ENCODE measurements around the gene ENAH. TPM values are rescaled to one million over a fixed set of nuclear protein-coding genes. Genes with fewer than 3 reads are reported as not detected.
"Not testable (repeated sequence)": the region's sequence is repeated elsewhere in the genome, so short reads cannot be mapped to it uniquely, and the experiment has no call there.

Gene ENAH
- total and polyA plus RNA-seq, 7 experiments from 2014 or later, result 0.08 to 0.42 (median 0.16) TPM; not detected in 4

- Mint-ChIP-seq H3K9me3 (peaks cover 0 to 10% (median 0%) of the 10 kb centered on the region in 11 donors), H3K36me3 (peaks cover 0 to 11% (median 0%) of the 10 kb centered on the region in 5 donors), H3K4me1 (no peaks in the 10 kb centered on the region), H3K27ac (no peak overlapping the region), H3K4me3 (no peak overlapping the region), H3K27me3 (peaks cover 0 to 15% (median 0%) of the 10 kb centered on the region in 5 donors)
- no peaks in the 10 kb centered on the region for H3K9me3 ChIP-seq (ENCODE audit: control insufficient read depth in 2 of 3, low read length in 3 of 3)
- no peaks in the 10 kb centered on the region for H3K27me3 ChIP-seq (ENCODE audit: control insufficient read depth in 2 of 2, insufficient read depth in 2 of 2, low read length in 2 of 2)
- no peak overlapping the region for H3K27ac ChIP-seq (ENCODE audit: low read depth, low read length)
- intact Hi-C loops (cut with micrococcal nuclease), result no loop called here
- no peaks in the 10 kb centered on the region for H3K36me3 ChIP-seq (ENCODE audit: control insufficient read depth in 2 of 3, insufficient read depth in 3 of 3, low read length in 3 of 3)
- no peaks in the 10 kb centered on the region for H3K4me1 ChIP-seq (ENCODE audit: control insufficient read depth in 2 of 2, insufficient read depth in 2 of 2, low read length in 2 of 2)
- DNase-seq (no peak), ATAC-seq (no peak)
- ChIA-PET CTCF (no interaction called here), POLR2A (interaction anchor here (0.5 kb wide), 1 partner anchor 367 kb away, joined by 3 read pairs; no protein-coding TSS in a partner anchor)
- H3K4me3 ChIP-seq (ENCODE audit: low read length), result no peak overlapping the region
Measured at GRCh38 chr1:225695578-225696337, 42.8 kb upstream of the ENAH start.

GRCh38 chr1:225694151-225694603, 41.3 kb upstream of the ENAH start:
- peaks cover 0 to 9% (median 4%) of the 10 kb centered on the region in 5 donors for H3K27me3 Mint-ChIP-seq
- H3K4me3 ChIP-seq (ENCODE audit: low read length), result no peak overlapping the region
- H3K36me3 Mint-ChIP-seq, result peaks cover 0 to 14% (median 0%) of the 10 kb centered on the region in 5 donors
- H3K36me3 ChIP-seq (ENCODE audit: control insufficient read depth in 2 of 3, insufficient read depth in 3 of 3, low read length in 3 of 3), result no peaks in the 10 kb centered on the region
- no peak overlapping the region for H3K27ac ChIP-seq (ENCODE audit: low read depth, low read length)
- intact Hi-C loops (cut with micrococcal nuclease), result no loop called here
- H3K9me3 Mint-ChIP-seq, result peaks cover 0 to 10% (median 0%) of the 10 kb centered on the region in 11 donors
- H3K27ac Mint-ChIP-seq, result no peak overlapping the region
- no peak for DNase-seq
- ChIA-PET CTCF (no interaction called here), POLR2A (no interaction called here)
- H3K4me1 Mint-ChIP-seq, result no peaks in the 10 kb centered on the region
- no peaks in the 10 kb centered on the region for H3K27me3 ChIP-seq (ENCODE audit: control insufficient read depth in 2 of 2, insufficient read depth in 2 of 2, low read length in 2 of 2)
- H3K4me3 Mint-ChIP-seq, result no peak overlapping the region
- H3K4me1 ChIP-seq (ENCODE audit: control insufficient read depth in 2 of 2, insufficient read depth in 2 of 2, low read length in 2 of 2), result no peaks in the 10 kb centered on the region
- H3K9me3 ChIP-seq (ENCODE audit: control insufficient read depth in 2 of 3, low read length in 3 of 3), result no peaks in the 10 kb centered on the region
- no peak for ATAC-seq

- CTCF ChIA-PET; POLR2A ChIA-PET; H3K27me3 ChIP-seq (ENCODE audit: control insufficient read depth in 2 of 2, insufficient read depth in 2 of 2, low read length in 2 of 2); H3K4me1 Mint-ChIP-seq; H3K36me3 ChIP-seq (ENCODE audit: control insufficient read depth in 2 of 3, insufficient read depth in 3 of 3, low read length in 3 of 3); H3K27me3 Mint-ChIP-seq; H3K27ac ChIP-seq (ENCODE audit: low read depth, low read length); intact Hi-C loops (cut with micrococcal nuclease); H3K4me3 Mint-ChIP-seq; DNase-seq; ATAC-seq; H3K4me3 ChIP-seq (ENCODE audit: low read length); H3K27ac Mint-ChIP-seq; H3K9me3 ChIP-seq (ENCODE audit: control insufficient read depth in 2 of 3, low read length in 3 of 3); H3K4me1 ChIP-seq (ENCODE audit: control insufficient read depth in 2 of 2, insufficient read depth in 2 of 2, low read length in 2 of 2): not testable (repeated sequence)
- Mint-ChIP-seq H3K36me3 (peaks cover 0 to 14% (median 0%) of the 10 kb centered on the region in 5 donors), H3K9me3 (peaks cover 0 to 10% (median 0%) of the 10 kb centered on the region in 11 donors)
Measured at GRCh38 chr1:225693697-225694096, 40.8 kb upstream of the ENAH start.

- H3K9me3 Mint-ChIP-seq, result peaks cover 0 to 10% (median 0%) of the 10 kb centered on the region in 11 donors
- no peak overlapping the region for H3K27ac Mint-ChIP-seq
- no peak overlapping the region for H3K4me3 ChIP-seq (ENCODE audit: low read length)
- H3K4me1 Mint-ChIP-seq, result no peaks in the 10 kb centered on the region
- ATAC-seq, result no peak
- CTCF ChIA-PET, result no interaction called here
- peaks cover 0 to 14% (median 0%) of the 10 kb centered on the region in 5 donors for H3K36me3 Mint-ChIP-seq
- H3K27me3 ChIP-seq (ENCODE audit: control insufficient read depth in 2 of 2, insufficient read depth in 2 of 2, low read length in 2 of 2), result no peaks in the 10 kb centered on the region
- POLR2A ChIA-PET, result no interaction called here
- intact Hi-C loops (cut with micrococcal nuclease), result no loop called here
- H3K9me3 ChIP-seq (ENCODE audit: control insufficient read depth in 2 of 3, low read length in 3 of 3), result no peaks in the 10 kb centered on the region
- H3K36me3 ChIP-seq (ENCODE audit: control insufficient read depth in 2 of 3, insufficient read depth in 3 of 3, low read length in 3 of 3), result no peaks in the 10 kb centered on the region
- H3K27ac ChIP-seq (ENCODE audit: low read depth, low read length), result no peak overlapping the region
- no peak overlapping the region for H3K4me3 Mint-ChIP-seq
- H3K4me1 ChIP-seq (ENCODE audit: control insufficient read depth in 2 of 2, insufficient read depth in 2 of 2, low read length in 2 of 2), result no peaks in the 10 kb centered on the region
- no peak for DNase-seq
- peaks cover 0 to 9% (median 4%) of the 10 kb centered on the region in 5 donors for H3K27me3 Mint-ChIP-seq
Measured at GRCh38 chr1:225693085-225693696, 40.3 kb upstream of the ENAH start.

GRCh38 chr1:225692517-225692879, 39.6 kb upstream of the ENAH start:
- CTCF ChIA-PET, result no interaction called here
- Mint-ChIP-seq H3K4me1 (no peaks in the 10 kb centered on the region), H3K4me3 (no peak overlapping the region), H3K27me3 (peaks cover 0 to 9% (median 4%) of the 10 kb centered on the region in 5 donors), H3K36me3 (peaks cover 0 to 14% (median 0%) of the 10 kb centered on the region in 5 donors), H3K9me3 (peaks cover 0 to 10% (median 0%) of the 10 kb centered on the region in 11 donors), H3K27ac (no peak overlapping the region)
- Histone ChIP-seq H3K36me3 (ENCODE audit: control insufficient read depth in 2 of 3, insufficient read depth in 3 of 3, low read length in 3 of 3) (no peaks in the 10 kb centered on the region), H3K27ac (ENCODE audit: low read depth, low read length) (no peak overlapping the region), H3K9me3 (ENCODE audit: control insufficient read depth in 2 of 3, low read length in 3 of 3) (no peaks in the 10 kb centered on the region), H3K4me1 (ENCODE audit: control insufficient read depth in 2 of 2, insufficient read depth in 2 of 2, low read length in 2 of 2) (no peaks in the 10 kb centered on the region), H3K4me3 (ENCODE audit: low read length) (no peak overlapping the region), H3K27me3 (ENCODE audit: control insufficient read depth in 2 of 2, insufficient read depth in 2 of 2, low read length in 2 of 2) (no peaks in the 10 kb centered on the region)
- no peak for ATAC-seq
- intact Hi-C loops (cut with micrococcal nuclease), result no loop called here
- DNase-seq, result no peak
- POLR2A ChIA-PET, result no interaction called here

- H3K27me3 ChIP-seq (ENCODE audit: control insufficient read depth in 2 of 2, insufficient read depth in 2 of 2, low read length in 2 of 2), result no peaks in the 10 kb centered on the region
- CTCF ChIA-PET, result no interaction called here
- Mint-ChIP-seq H3K4me3 (no peak overlapping the region), H3K4me1 (no peaks in the 10 kb centered on the region), H3K36me3 (peaks cover 0 to 14% (median 0%) of the 10 kb centered on the region in 5 donors), H3K27me3 (peaks cover 0 to 9% (median 4%) of the 10 kb centered on the region in 5 donors), H3K9me3 (peaks cover 0 to 10% (median 0%) of the 10 kb centered on the region in 11 donors), H3K27ac (no peak overlapping the region)
- H3K9me3 ChIP-seq (ENCODE audit: control insufficient read depth in 2 of 3, low read length in 3 of 3), result no peaks in the 10 kb centered on the region
- intact Hi-C loops (cut with micrococcal nuclease), result no loop called here
- no peak for DNase-seq
- no peaks in the 10 kb centered on the region for H3K36me3 ChIP-seq (ENCODE audit: control insufficient read depth in 2 of 3, insufficient read depth in 3 of 3, low read length in 3 of 3)
- H3K27ac ChIP-seq (ENCODE audit: low read depth, low read length), result no peak overlapping the region
- POLR2A ChIA-PET, result no interaction called here
- H3K4me3 ChIP-seq (ENCODE audit: low read length), result no peak overlapping the region
- no peak for ATAC-seq
- no peaks in the 10 kb centered on the region for H3K4me1 ChIP-seq (ENCODE audit: control insufficient read depth in 2 of 2, insufficient read depth in 2 of 2, low read length in 2 of 2)
Measured at GRCh38 chr1:225691861-225692516, 39.1 kb upstream of the ENAH start.

All from naive thymus-derived CD4-positive, alpha-beta T cell (primary cell).